Endothelial cell of umbilical vein (primary cell): Measurements from ENCODE around the gene LMBRD1. TPM values are rescaled to one million over a fixed set of nuclear protein-coding genes. Genes with fewer than 3 reads are reported as not detected.

Source experiments
- BruUV-seq: library from RNA; stranded (reverse); fragments of 400-500 nt; replicated peaks from 2 replicates; lab custom pipeline; 2021; lab: Mats Ljungman, UMichigan
- CTCF ChIA-PET: fragments of 300-600, 350-600 bp; sonication (Branson Sonifier 250); formaldehyde crosslinking; loops from one replicate; lab custom pipeline; 2021; ENCODE audit warnings: antibody characterized with exemption, inconsistent platforms; lab: Charles Lee
- POLR2A ChIA-PET: fragments of 300-600, 350-600 bp; sonication (Branson Sonifier 250); formaldehyde crosslinking; loops from one replicate; lab custom pipeline; 2021; ENCODE audit warnings: antibody characterized with exemption, inconsistent platforms; lab: Charles Lee
- DNase-seq: peaks from one replicate; pipeline ENCODE4 v3.0.0-alpha.2; 2011; ENCODE audit warnings: low read depth, low spot score
- FAIRE-seq: peaks from 2 replicates; lab custom pipeline; 2011; peaks lifted over from hg19 to GRCh38; lab: Jason Lieb, UNC
- H2AFZ ChIP-seq: 2 replicates; pipeline ENCODE4 v1.6.0; 2012; ENCODE audit warnings: low read depth, low read length, control low read depth, inconsistent platforms
- H3K27ac ChIP-seq: 2 replicates; pipeline ENCODE4 v1.5.1; 2011; ENCODE audit warnings: low read depth, mild to moderate bottlenecking, control low read depth, low read length, moderate library complexity; ENCODE audit not compliant: insufficient read depth
- H3K27me3 ChIP-seq, 2 experiments: 2 replicates each; pipeline versions ENCODE4 v1.6.0 to v1.6.1; 2011; ENCODE audit warnings: low read length in 2 of 2, mixed read lengths in 1 of 2; ENCODE audit not compliant: control insufficient read depth in 2 of 2, insufficient read depth in 2 of 2
- H3K36me3 ChIP-seq, 2 experiments: 2 replicates in 1 of 2; 3 replicates in 1 of 2; pipeline ENCODE4 v1.5.1; 2011; ENCODE audit warnings: low read length in 2 of 2, mild to moderate bottlenecking in 1 of 2, moderate library complexity in 1 of 2; ENCODE audit not compliant: control insufficient read depth in 2 of 2, insufficient read depth in 2 of 2; ENCODE audit errors: extremely low read depth in 1 of 2
- H3K4me1 ChIP-seq: 3 replicates; pipeline ENCODE4 v1.5.1; 2011; ENCODE audit warnings: mild to moderate bottlenecking, low read length; ENCODE audit not compliant: control insufficient read depth, insufficient read depth; ENCODE audit errors: extremely low read depth
- H3K4me2 ChIP-seq: 2 replicates; pipeline ENCODE4 v1.6.1; 2011; ENCODE audit warnings: low read length, control low read depth, mixed read lengths; ENCODE audit not compliant: insufficient read depth
- H3K4me3 ChIP-seq, 3 experiments: fragments of 200-600 bp in 1 of 3; sonication (generic), shearing (Covaris generic) in 1 of 3; replicated peaks in 1 of 3; 2 replicates each; pipeline ENCODE4 v1.5.1; 2011 to 2016; ENCODE audit warnings: control low read depth in 3 of 3, low read length in 3 of 3, mild to moderate bottlenecking in 2 of 3, inconsistent platforms in 1 of 3, low read depth in 1 of 3, moderate library complexity in 1 of 3; ENCODE audit not compliant: insufficient read depth in 1 of 3
- H3K79me2 ChIP-seq: 2 replicates; pipeline ENCODE4 v1.6.0; 2012; ENCODE audit warnings: low read length, inconsistent platforms; ENCODE audit not compliant: control insufficient read depth, insufficient read depth
- H3K9ac ChIP-seq: replicated peaks from 2 replicates; pipeline ENCODE3; 2011; ENCODE audit warnings: low read length, control low read depth; ENCODE audit not compliant: insufficient read depth; ENCODE audit errors: extremely low read depth
- H3K9me1 ChIP-seq: replicated peaks from 3 replicates; pipeline ENCODE4 v1.6.0; 2011; ENCODE audit warnings: mild to moderate bottlenecking, low read length; ENCODE audit not compliant: control insufficient read depth, insufficient read depth; ENCODE audit errors: extremely low read depth
- H3K9me3 ChIP-seq: replicated peaks from 2 replicates; pipeline ENCODE4 v1.5.1; 2012; ENCODE audit warnings: low read length, inconsistent platforms; ENCODE audit not compliant: control insufficient read depth, insufficient read depth
- H4K20me1 ChIP-seq: replicated peaks from 2 replicates; pipeline ENCODE3; 2011; ENCODE audit warnings: mild to moderate bottlenecking, low read length; ENCODE audit not compliant: control insufficient read depth, insufficient read depth; ENCODE audit errors: extremely low read depth
- CTCF ChIP-seq, 2 donors: IDR thresholded peaks; 1 replicate in 1 of 2; 2 replicates in 1 of 2; pipeline ENCODE4 v1.5.1; 2011; ENCODE audit warnings: low read length in 2 of 2, mild to moderate bottlenecking in 2 of 2, moderate library complexity in 2 of 2, control low read depth in 1 of 2, inconsistent platforms in 1 of 2, low read depth in 1 of 2; ENCODE audit not compliant: insufficient read depth in 1 of 2; ENCODE audit errors: extremely low read depth in 1 of 2
- FOS ChIP-seq: IDR thresholded peaks from 2 replicates; pipeline ENCODE4 v1.6.1; 2011; ENCODE audit warnings: mild to moderate bottlenecking, low read length, moderate library complexity, borderline replicate concordance; ENCODE audit not compliant: insufficient read depth
- GATA2 ChIP-seq: IDR thresholded peaks from 2 replicates; pipeline ENCODE4 v1.7.0; 2011; ENCODE audit warnings: low read depth, mild to moderate bottlenecking, moderate library complexity, mixed read lengths, low read length; ENCODE audit not compliant: insufficient read length, insufficient read depth
- JUN ChIP-seq: IDR thresholded peaks from 2 replicates; pipeline ENCODE4 v1.6.1; 2011; ENCODE audit warnings: borderline replicate concordance, low read depth; ENCODE audit not compliant: insufficient read length, insufficient read depth
- dilution Hi-C: fragments of 300-500 bp; cut with MboI; formaldehyde crosslinking; loops from one replicate; pipeline ENCODE4 v1.15.0; 2019; ENCODE audit warnings: low sequenced_read_pairs; ENCODE audit not compliant: extremely low pct_ligation_motif_present
- intact Hi-C: fragments of 100-400 bp; cut with micrococcal nuclease; formaldehyde crosslinking; loops from one replicate; pipeline ENCODE4 v1.10.0; 2022
- polyA plus RNA-seq, 4 experiments: library from polyadenylated mRNA; depleted of rRNA in 3 of 4; stranded (reverse) in 3 of 4; unstranded in 1 of 4; fragments of >200 nt; gene quantifications; 2 replicates each; pipeline versions ENCODE4 v1.2.1 to v1.2.3, GENCODE V29; 2011 to 2012; ENCODE audit warnings: missing spikeins in 1 of 4
- total RNA-seq: library from RNA; stranded (reverse); gene quantifications from 2 replicates; pipeline ENCODE4 v1.2.3, GENCODE V29; 2021
- TF ChIP-seq, protein P1 (sequence below): IDR thresholded peaks from 2 replicates; pipeline ENCODE4 v1.6.1; 2011; ENCODE audit not compliant: insufficient read depth, insufficient read length

LMBRD1 gene
- total and polyA plus RNA-seq, 2 donors (not counting 3 experiments of a cell fraction or from before 2014, with no cell fraction given), result 9.8 to 14.6 TPM

- no peak overlapping the region for H2AFZ ChIP-seq
- no peak overlapping the region for H3K4me3 ChIP-seq
- no peak overlapping the region for H3K27ac ChIP-seq
- H3K9ac ChIP-seq, result no peak overlapping the region
- FAIRE-seq (no peak), DNase-seq (no peak)
- no peaks in the 10 kb centered on the region for H3K79me2 ChIP-seq
- no TSS peak for BruUV-seq
- no peaks in the 10 kb centered on the region for H3K9me3 ChIP-seq
- H3K27me3 ChIP-seq, result no peaks in the 10 kb centered on the region
- dilution Hi-C loops (no loop called here), intact Hi-C loops (no loop called here)
- CTCF ChIA-PET, result no interaction called here
- H3K9me1 ChIP-seq, result no peaks in the 10 kb centered on the region
- POLR2A ChIA-PET, result no interaction called here
- H3K4me2 ChIP-seq, result no peak overlapping the region
- H3K36me3 ChIP-seq, result peaks cover 0 to 2% of the 10 kb centered on the region in 2 experiments
- no peaks in the 10 kb centered on the region for H3K4me1 ChIP-seq
- TF ChIP-seq JUN, result no peak
- no peaks in the 10 kb centered on the region for H4K20me1 ChIP-seq
Observed at GRCh38 chr6:69783108-69783507, 13.7 kb downstream of the LMBRD1 start.

DNA sequence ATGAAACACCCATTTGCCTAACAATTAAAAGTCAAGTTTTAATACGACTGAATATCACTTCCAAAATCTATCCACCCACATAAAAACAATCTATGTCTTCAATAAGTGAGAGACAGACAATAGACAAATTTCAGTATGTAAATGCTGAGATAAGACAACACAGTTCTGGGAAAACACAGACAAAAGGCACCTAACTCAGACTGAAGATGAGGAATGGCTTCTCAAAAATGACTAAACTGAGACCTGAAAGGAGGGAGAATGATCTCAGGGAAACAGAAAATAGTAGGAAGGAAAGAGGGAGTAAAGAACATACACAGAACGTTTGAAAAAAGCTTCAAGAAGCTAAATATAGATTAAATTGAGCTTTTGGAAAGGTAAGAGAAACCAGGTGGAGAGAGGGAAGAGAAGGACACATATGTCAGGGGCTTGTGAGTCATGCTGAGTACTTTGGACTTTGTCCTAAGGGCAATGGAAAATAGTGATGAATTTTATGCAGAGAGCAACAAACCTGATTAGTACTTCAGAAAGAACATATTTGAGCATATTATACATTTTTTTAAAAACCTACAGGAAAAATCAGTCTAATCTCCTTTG, 16.1 kb downstream of the LMBRD1 start:
- H3K27me3 ChIP-seq, result no peaks in the 10 kb centered on the region
- BruUV-seq, result no TSS peak
- FAIRE-seq (no peak), DNase-seq (no peak)
- H3K4me2 ChIP-seq, result no peak overlapping the region
- no peak for TF ChIP-seq FOS
- no peak for TF ChIP-seq CTCF (IDR thresholded peaks at IDR 0.05; ENCODE audit: extremely low read depth in 1 of 2, insufficient read depth in 1 of 2, low read depth in 1 of 2, low read length in 2 of 2)
- TF ChIP-seq, protein P1, sequence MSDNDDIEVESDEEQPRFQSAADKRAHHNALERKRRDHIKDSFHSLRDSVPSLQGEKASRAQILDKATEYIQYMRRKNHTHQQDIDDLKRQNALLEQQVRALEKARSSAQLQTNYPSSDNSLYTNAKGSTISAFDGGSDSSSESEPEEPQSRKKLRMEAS, result no peak
- TF ChIP-seq GATA2, result no peak
- no peak overlapping the region for H2AFZ ChIP-seq
- intact Hi-C loops (no loop called here), dilution Hi-C loops (no loop called here)
- H4K20me1 ChIP-seq, result no peaks in the 10 kb centered on the region
- H3K9me3 ChIP-seq, result no peaks in the 10 kb centered on the region
- no peak overlapping the region for H3K27ac ChIP-seq
- H3K36me3 ChIP-seq, result peaks cover 0 to 2% of the 10 kb centered on the region in 2 experiments
- H3K9me1 ChIP-seq, result no peaks in the 10 kb centered on the region
- ChIA-PET CTCF (no interaction called here), POLR2A (no interaction called here)
- no peak overlapping the region for H3K9ac ChIP-seq
- H3K79me2 ChIP-seq, result no peaks in the 10 kb centered on the region
- no peaks in the 10 kb centered on the region for H3K4me1 ChIP-seq
- no peak overlapping the region for H3K4me3 ChIP-seq
